IMR-90 (cell line): Measurements from ENCODE around the gene DNAJB12. TPM values are rescaled to one million over a fixed set of nuclear protein-coding genes. Genes with fewer than 3 reads are reported as not detected.

Source experiments
- ATAC-seq: fragments of 200-7000 bp; cut with Tn5 transposase; 2 replicates; pipeline ENCODE4 v1.9.1; 2020; ENCODE audit warnings: low read depth, mild to moderate bottlenecking, moderate library complexity
- BruUV-seq: library from RNA; stranded (reverse); fragments of 400-500 nt; replicated peaks from 2 replicates; lab custom pipeline; 2021; lab: Mats Ljungman, UMichigan
- CTCF ChIA-PET: fragments of 300-600 bp; formaldehyde crosslinking; extraction: SDS; loops from one replicate; lab custom pipeline; 2021; ENCODE audit warnings: antibody characterized with exemption; lab: Yijun Ruan, JAX
- POLR2A ChIA-PET: fragments of 300-600 bp; sonication (Branson Sonifier 250); formaldehyde crosslinking; loops from one replicate; lab custom pipeline; 2022; ENCODE audit warnings: antibody characterized with exemption; ENCODE audit not compliant: unreplicated experiment; lab: Charles Lee
- DNase-seq: peaks from one replicate; pipeline ENCODE4 v3.0.0; 2013
- H2AFZ ChIP-seq: replicated peaks from 2 replicates; pipeline ENCODE3; 2013; ENCODE audit warnings: low read length, mild to moderate bottlenecking; ENCODE audit not compliant: poor library complexity
- H2AK5ac ChIP-seq: 2 replicates; pipeline ENCODE4 v1.6.1; 2013; ENCODE audit warnings: low read depth, low read length, inconsistent platforms
- H2AK9ac ChIP-seq: replicated peaks from 2 replicates; pipeline ENCODE3; 2013; ENCODE audit warnings: mild to moderate bottlenecking, low read depth, low read length, moderate library complexity; ENCODE audit not compliant: poor library complexity
- H2BK120ac ChIP-seq: 2 replicates; pipeline ENCODE4 v1.6.1; 2013; ENCODE audit warnings: low read depth, low read length, inconsistent platforms
- H2BK15ac ChIP-seq: 3 replicates; pipeline ENCODE4 v1.6.1; 2013; ENCODE audit warnings: low read depth, low read length, inconsistent platforms
- H2BK20ac ChIP-seq: 2 replicates; pipeline ENCODE4 v1.6.1; 2013; ENCODE audit warnings: low read depth, mild to moderate bottlenecking, inconsistent platforms, low read length, moderate library complexity
- H2BK5ac ChIP-seq: 2 replicates; pipeline ENCODE4 v1.6.1; 2013; ENCODE audit warnings: mild to moderate bottlenecking, low read depth, low read length, inconsistent platforms; ENCODE audit not compliant: poor library complexity, severe bottlenecking
- H3K14ac ChIP-seq: replicated peaks from 2 replicates; pipeline ENCODE4 v1.6.1; 2013; ENCODE audit warnings: low read depth, low read length, inconsistent platforms
- H3K18ac ChIP-seq: 2 replicates; pipeline ENCODE4 v1.6.1; 2013; ENCODE audit warnings: low read depth, low read length, control low read depth
- H3K23ac ChIP-seq: 2 replicates; pipeline ENCODE4 v1.6.1; 2013; ENCODE audit warnings: low read depth, low read length, inconsistent platforms
- H3K27ac ChIP-seq: 2 replicates; pipeline ENCODE4 v1.5.1; 2013; ENCODE audit warnings: mild to moderate bottlenecking, control low read depth, low read length; ENCODE audit not compliant: insufficient read depth
- H3K27me3 ChIP-seq: 2 replicates; pipeline ENCODE4 v1.6.1; 2013; ENCODE audit warnings: low read length; ENCODE audit not compliant: control insufficient read depth, insufficient read depth
- H3K36me3 ChIP-seq: 2 replicates; pipeline ENCODE4 v1.6.1; 2013; ENCODE audit warnings: low read length, mixed read lengths; ENCODE audit not compliant: control insufficient read depth, insufficient read depth
- H3K4ac ChIP-seq: 2 replicates; pipeline ENCODE4 v1.6.1; 2013; ENCODE audit warnings: low read depth, low read length, inconsistent platforms
- H3K4me1 ChIP-seq: 2 replicates; pipeline ENCODE4 v1.6.1; 2013; ENCODE audit warnings: low read length, mixed read lengths; ENCODE audit not compliant: control insufficient read depth, insufficient read depth
- H3K4me2 ChIP-seq: 2 replicates; pipeline ENCODE4 v1.6.1; 2013; ENCODE audit warnings: low read depth, mild to moderate bottlenecking, control low read depth, low read length, moderate library complexity
- H3K4me3 ChIP-seq: 2 replicates; pipeline ENCODE4 v1.5.1; 2013; ENCODE audit warnings: low read depth, mild to moderate bottlenecking, control low read depth, low read length, moderate library complexity; ENCODE audit not compliant: insufficient read depth
- H3K56ac ChIP-seq: 2 replicates; pipeline ENCODE4 v1.6.1; 2013; ENCODE audit warnings: low read length, inconsistent platforms; ENCODE audit not compliant: insufficient read depth; ENCODE audit errors: extremely low read depth
- H3K79me1 ChIP-seq, 2 experiments: 2 replicates each; pipeline ENCODE4 v1.6.1; 2013; ENCODE audit warnings: low read length in 2 of 2, inconsistent platforms in 1 of 2, low read depth in 1 of 2
- H3K9ac ChIP-seq: 2 replicates; pipeline ENCODE4 v1.6.1; 2013; ENCODE audit warnings: low read depth, low read length, control low read depth
- H3K9me1 ChIP-seq: 2 replicates; pipeline ENCODE4 v1.6.1; 2013; ENCODE audit warnings: low read length, inconsistent platforms; ENCODE audit not compliant: insufficient read depth
- H3K9me3 ChIP-seq: 2 replicates; pipeline ENCODE4 v1.6.1; 2013; ENCODE audit warnings: low read length; ENCODE audit not compliant: control insufficient read depth, insufficient read depth
- H4K20me1 ChIP-seq: 2 replicates; pipeline ENCODE4 v1.6.1; 2013; ENCODE audit warnings: low read length, inconsistent platforms; ENCODE audit not compliant: insufficient read depth
- H4K5ac ChIP-seq: 2 replicates; pipeline ENCODE4 v1.6.1; 2013; ENCODE audit warnings: mild to moderate bottlenecking, low read depth, low read length, control low read depth
- H4K8ac ChIP-seq, 2 experiments: 2 replicates each; pipeline ENCODE4 v1.6.1; 2013; ENCODE audit warnings: low read depth in 2 of 2, low read length in 2 of 2, control low read depth in 1 of 2, inconsistent platforms in 1 of 2
- H4K91ac ChIP-seq: 2 replicates; pipeline ENCODE4 v1.6.1; 2013; ENCODE audit warnings: low read depth, low read length, inconsistent platforms; ENCODE audit not compliant: insufficient read depth
- BHLHE40 ChIP-seq: fragments of 150-350 bp; IDR thresholded peaks from 2 replicates; pipeline ENCODE4 v1.6.1; 2016; ENCODE audit warnings: mild to moderate bottlenecking, low read depth, low read length
- CEBPB ChIP-seq: IDR thresholded peaks from 2 replicates; pipeline ENCODE4 v1.6.1; 2012; ENCODE audit warnings: low read depth, low read length, improper control_type of control experiment
- CHD1 ChIP-seq: IDR thresholded peaks from 2 replicates; pipeline ENCODE4 v1.6.1; 2012; ENCODE audit warnings: low read depth, low read length, improper control_type of control experiment
- FOS ChIP-seq: fragments of 150-350 bp; IDR thresholded peaks from 2 replicates; pipeline ENCODE4 v1.6.1; 2016; ENCODE audit warnings: low read depth, low read length
- MAFK ChIP-seq: IDR thresholded peaks from 2 replicates; pipeline ENCODE4 v1.6.1; 2012; ENCODE audit warnings: low read depth, low read length, improper control_type of control experiment
- MAZ ChIP-seq: IDR thresholded peaks from 2 replicates; pipeline ENCODE4 v1.6.1; 2012; ENCODE audit warnings: low read depth, mild to moderate bottlenecking, low read length, improper control_type of control experiment, moderate library complexity, borderline replicate concordance
- MXI1 ChIP-seq: IDR thresholded peaks from 2 replicates; pipeline ENCODE4 v1.6.1; 2012; ENCODE audit warnings: low read depth, mild to moderate bottlenecking, low read length, moderate library complexity, borderline replicate concordance
- NFE2L2 ChIP-seq: fragments of 150-350 bp; IDR thresholded peaks from 2 replicates; pipeline ENCODE4 v1.6.1; 2016; ENCODE audit warnings: low read depth, mild to moderate bottlenecking, low read length
- POLR2A ChIP-seq: IDR thresholded peaks from 2 replicates; pipeline ENCODE4 v1.6.1; 2012; ENCODE audit warnings: mild to moderate bottlenecking, low read depth, low read length
- RAD21 ChIP-seq: IDR thresholded peaks from 2 replicates; pipeline ENCODE4 v1.6.1; 2012; ENCODE audit warnings: low read length, improper control_type of control experiment
- RCOR1 ChIP-seq: IDR thresholded peaks from 2 replicates; pipeline ENCODE4 v1.6.1; 2012; ENCODE audit warnings: mild to moderate bottlenecking, low read length, improper control_type of control experiment; ENCODE audit not compliant: insufficient replicate concordance
- RFX5 ChIP-seq: IDR thresholded peaks from 2 replicates; pipeline ENCODE4 v1.8.0; 2012; ENCODE audit warnings: low read depth, mild to moderate bottlenecking, low read length, moderate library complexity
- SMC3 ChIP-seq: fragments of 150-350 bp; IDR thresholded peaks from 2 replicates; pipeline ENCODE4 v1.6.1; 2016; ENCODE audit warnings: low read depth, mild to moderate bottlenecking, antibody characterized with exemption, low read length, moderate library complexity
- USF2 ChIP-seq: fragments of 150-350 bp; IDR thresholded peaks from 2 replicates; pipeline ENCODE4 v1.6.1; 2017; ENCODE audit warnings: mild to moderate bottlenecking, antibody characterized with exemption, low read length, low read depth
- WGBS, 2 experiments: methylation state at CpG; one replicate each; pipeline versions ENCODE4 v1.1.5 to v1.1.7; 2013; ENCODE audit warnings: missing lambda C conversion rate in 2 of 2; ENCODE audit not compliant: insufficient read length in 1 of 2; ENCODE audit errors: extremely low coverage in 2 of 2; 5-methylcytosine and 5-hydroxymethylcytosine counted together
- dilution Hi-C: fragments of 300-500 bp; cut with HindIII; formaldehyde crosslinking; loops from one replicate; pipeline ENCODE4 v1.14.3; 2018; ENCODE audit warnings: low sequenced_read_pairs; ENCODE audit not compliant: unreplicated experiment
- in situ Hi-C: fragments of 300-500 bp; cut with MboI; formaldehyde crosslinking; loops from 3 replicates; pipeline ENCODE4 v1.14.3; 2019; ENCODE audit warnings: low sequenced_read_pairs, inconsistent platforms, mixed read lengths
- intact Hi-C: fragments of 100-400 bp; cut with micrococcal nuclease; formaldehyde crosslinking; loops from 2 replicates; pipeline ENCODE4 v1.10.0; 2022
- polyA plus RNA-seq, 3 experiments: library from polyadenylated mRNA; depleted of rRNA; stranded (reverse); fragments of >200 nt; gene quantifications; 2 replicates each; pipeline ENCODE4 v1.2.3, GENCODE V29; 2012; ENCODE audit warnings: low replicate concordance in 1 of 3
- total RNA-seq: library from RNA; depleted of rRNA; stranded (reverse); fragments of >200 nt; gene quantifications from 2 replicates; pipeline ENCODE4 v1.2.3, GENCODE V29; 2012
- TF ChIP-seq, protein P1 (sequence below): conservative IDR thresholded peaks from 2 replicates; pipeline ENCODE4 v1.5.1; 2012; ENCODE audit warnings: mild to moderate bottlenecking, low read depth, low read length, improper control_type of control experiment
- TF ChIP-seq, protein P2 (sequence below): fragments of 150-350 bp; IDR thresholded peaks from 2 replicates; pipeline ENCODE4 v1.6.1; 2016; ENCODE audit warnings: low read depth, mild to moderate bottlenecking, low read length, moderate library complexity, borderline replicate concordance

The DNAJB12 gene
- total and polyA plus RNA-seq, 2 of the 4 experiments (the other 2 are of a cell fraction): 18.3 to 24.0 TPM

DNA sequence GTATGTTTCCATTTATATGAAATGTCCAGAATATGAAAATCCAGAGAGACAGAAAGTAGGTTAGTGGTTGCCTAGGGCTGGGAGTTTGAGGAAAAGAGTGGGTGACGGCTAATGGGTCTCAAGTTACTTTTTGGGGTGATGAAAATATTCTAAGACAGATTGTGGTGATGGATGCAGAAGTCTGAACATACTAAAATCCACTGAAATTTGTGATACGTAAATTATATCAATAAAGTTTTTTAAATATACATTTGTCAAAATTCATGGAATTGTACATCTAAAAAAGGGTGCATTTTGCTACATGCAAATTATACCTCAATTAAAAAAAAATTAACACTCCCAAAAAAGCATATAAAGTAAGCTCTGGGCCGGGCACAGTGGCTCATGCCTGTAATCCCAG is 71.6 kb downstream of the DNAJB12 start:
- Histone ChIP-seq H2BK5ac (no peak overlapping the region), H4K5ac (no peak overlapping the region), H3K9me1 (no peaks in the 10 kb centered on the region), H3K4me1 (peaks cover 2% of the 10 kb centered on the region; the same call in 1 of the 2 replicates), H2BK15ac (no peak overlapping the region), H3K9ac (no peak overlapping the region), H4K8ac (no peak overlapping the region), H2AK5ac (no peak overlapping the region), H2BK20ac (no peak overlapping the region), H3K56ac (no peak overlapping the region), H4K91ac (no peak overlapping the region), H3K36me3 (no peaks in the 10 kb centered on the region), H2AK9ac (no peak overlapping the region), H2AFZ (no peak overlapping the region), H3K27ac (no peak overlapping the region), H3K23ac (no peak overlapping the region), H3K4me3 (no peak overlapping the region), H3K9me3 (no peaks in the 10 kb centered on the region), H3K4ac (no peak overlapping the region), H2BK120ac (no peak overlapping the region), H3K18ac (no peak overlapping the region), H3K14ac (no peak overlapping the region), H3K27me3 (peaks cover 3% of the 10 kb centered on the region; the same call in 1 of the 2 replicates), H3K79me1 (no peaks in the 10 kb centered on the region), H3K4me2 (no peak overlapping the region), H4K20me1 (no peaks in the 10 kb centered on the region)
- ATAC-seq: no peak
- dilution Hi-C loops (no loop called here), intact Hi-C loops (no loop called here), in situ Hi-C loops (no loop called here)
- POLR2A ChIA-PET: interaction anchor here (0.6 kb wide), 1 partner anchor 8 kb away, joined by 3 read pairs; no protein-coding TSS in a partner anchor
- CTCF ChIA-PET: interaction anchor here (0.5 kb wide), 1 partner anchor 58 kb away, joined by 3 read pairs; no protein-coding TSS in a partner anchor
- no TSS peak for BruUV-seq
- no peak for DNase-seq
- no CpG with 5 or more reads among the region's 3 CpGs for WGBS, 2 experiments
- TF ChIP-seq, protein P1, sequence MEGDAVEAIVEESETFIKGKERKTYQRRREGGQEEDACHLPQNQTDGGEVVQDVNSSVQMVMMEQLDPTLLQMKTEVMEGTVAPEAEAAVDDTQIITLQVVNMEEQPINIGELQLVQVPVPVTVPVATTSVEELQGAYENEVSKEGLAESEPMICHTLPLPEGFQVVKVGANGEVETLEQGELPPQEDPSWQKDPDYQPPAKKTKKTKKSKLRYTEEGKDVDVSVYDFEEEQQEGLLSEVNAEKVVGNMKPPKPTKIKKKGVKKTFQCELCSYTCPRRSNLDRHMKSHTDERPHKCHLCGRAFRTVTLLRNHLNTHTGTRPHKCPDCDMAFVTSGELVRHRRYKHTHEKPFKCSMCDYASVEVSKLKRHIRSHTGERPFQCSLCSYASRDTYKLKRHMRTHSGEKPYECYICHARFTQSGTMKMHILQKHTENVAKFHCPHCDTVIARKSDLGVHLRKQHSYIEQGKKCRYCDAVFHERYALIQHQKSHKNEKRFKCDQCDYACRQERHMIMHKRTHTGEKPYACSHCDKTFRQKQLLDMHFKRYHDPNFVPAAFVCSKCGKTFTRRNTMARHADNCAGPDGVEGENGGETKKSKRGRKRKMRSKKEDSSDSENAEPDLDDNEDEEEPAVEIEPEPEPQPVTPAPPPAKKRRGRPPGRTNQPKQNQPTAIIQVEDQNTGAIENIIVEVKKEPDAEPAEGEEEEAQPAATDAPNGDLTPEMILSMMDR: no peak
- TF ChIP-seq NFE2L2: no peak
- no peak for TF ChIP-seq MAZ
- no peak for TF ChIP-seq USF2
- no peak for TF ChIP-seq RCOR1
- no peak for TF ChIP-seq MAFK
- TF ChIP-seq RFX5: no peak
- no peak for TF ChIP-seq POLR2A
- no peak for TF ChIP-seq FOS
- TF ChIP-seq, protein P2, sequence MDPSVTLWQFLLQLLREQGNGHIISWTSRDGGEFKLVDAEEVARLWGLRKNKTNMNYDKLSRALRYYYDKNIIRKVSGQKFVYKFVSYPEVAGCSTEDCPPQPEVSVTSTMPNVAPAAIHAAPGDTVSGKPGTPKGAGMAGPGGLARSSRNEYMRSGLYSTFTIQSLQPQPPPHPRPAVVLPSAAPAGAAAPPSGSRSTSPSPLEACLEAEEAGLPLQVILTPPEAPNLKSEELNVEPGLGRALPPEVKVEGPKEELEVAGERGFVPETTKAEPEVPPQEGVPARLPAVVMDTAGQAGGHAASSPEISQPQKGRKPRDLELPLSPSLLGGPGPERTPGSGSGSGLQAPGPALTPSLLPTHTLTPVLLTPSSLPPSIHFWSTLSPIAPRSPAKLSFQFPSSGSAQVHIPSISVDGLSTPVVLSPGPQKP: no peak
- TF ChIP-seq MXI1: no peak
- TF ChIP-seq CHD1: no peak
- TF ChIP-seq SMC3: no peak
- TF ChIP-seq CEBPB: no peak
- no peak for TF ChIP-seq BHLHE40
- TF ChIP-seq RAD21: no peak
